HG03060 (cell line): ENCODE results near the gene RNF19B.

Experiments
- ATAC-seq: cut with Tn5 transposase; IDR thresholded peaks from one replicate; pipeline ENCODE4 v1.9.1; 2021; ENCODE audit warnings: low read depth, moderate number of reproducible peaks; ENCODE audit not compliant: unreplicated experiment

The RNF19B gene

GRCh38 chr1:32904797-32905196 lies 59.8 kb downstream of the RNF19B start:
- ATAC-seq = no peak

- no peak for ATAC-seq
Measured at GRCh38 chr1:32903991-32904785, 60.4 kb downstream of the RNF19B start.

GRCh38 chr1:32902535-32902920 lies 62.1 kb downstream of the RNF19B start:
- ATAC-seq = no peak

GRCh38 chr1:32901823-32902534 lies 62.6 kb downstream of the RNF19B start:
- no peak for ATAC-seq

GRCh38 chr1:32900956-32901822 lies 63.4 kb downstream of the RNF19B start, which contains the start of gene TMEM54:
TMEM54 (minus strand) TSS chr1:32901389; CDS start chr1:32901238, 151 bp downstream.
- ATAC-seq = no peak

GRCh38 chr1:32900371-32900955 lies 64.1 kb downstream of the RNF19B start:
- no peak for ATAC-seq

GRCh38 chr1:32899586-32900296 lies 64.9 kb downstream of the RNF19B start:
- no peak for ATAC-seq

GRCh38 chr1:32898958-32899357 lies 65.7 kb downstream of the RNF19B start:
- no peak for ATAC-seq

GRCh38 chr1:32898056-32898455 lies 66.6 kb downstream of the RNF19B start:
- ATAC-seq = no peak

- no peak for ATAC-seq
Measured at GRCh38 chr1:32897082-32898049, 67.2 kb downstream of the RNF19B start.

GRCh38 chr1:32896451-32896850 lies 68.2 kb downstream of the RNF19B start:
- no peak for ATAC-seq

GRCh38 chr1:32895325-32896215 lies 69.0 kb downstream of the RNF19B start:
- ATAC-seq = no peak

GRCh38 chr1:32894681-32895080 lies 69.9 kb downstream of the RNF19B start:
- no peak for ATAC-seq

- no peak for ATAC-seq
Measured at GRCh38 chr1:32894019-32894600, 70.5 kb downstream of the RNF19B start.

- ATAC-seq = no peak
Measured at GRCh38 chr1:32893198-32894018, 71.2 kb downstream of the RNF19B start.

- ATAC-seq = no peak
Measured at GRCh38 chr1:32892368-32893197, 72.0 kb downstream of the RNF19B start.
